Neural cell (in vitro differentiated cells): ENCODE data around the gene GRAMD4.

Source experiments
- CTCF ChIP-seq: fragments of 450-650 bp; IDR thresholded peaks from 2 replicates; pipeline ENCODE4 v1.5.1; 2014; ENCODE audit warnings: antibody characterized with exemption, mild to moderate bottlenecking, moderate library complexity; ENCODE audit not compliant: poor library complexity, severe bottlenecking
- EZH2 ChIP-seq: fragments of 200-600, 300-800 bp; shearing (Covaris generic), sonication (generic); IDR thresholded peaks from 2 replicates; pipeline ENCODE4 v1.6.1; 2014; ENCODE audit warnings: antibody characterized with exemption, low read length, borderline replicate concordance, mild to moderate bottlenecking; ENCODE audit not compliant: insufficient read depth, poor library complexity, severe bottlenecking
- POLR2AphosphoS5 ChIP-seq: IDR thresholded peaks from 2 replicates; pipeline ENCODE4 v1.6.1; 2012
- RAD21 ChIP-seq: fragments of 450-650 bp; conservative IDR thresholded peaks from 2 replicates; pipeline ENCODE4 v1.6.1; 2014; ENCODE audit warnings: antibody characterized with exemption, mild to moderate bottlenecking, moderate library complexity
- REST ChIP-seq: IDR thresholded peaks from 2 replicates; pipeline ENCODE4 v1.6.1; 2012; ENCODE audit warnings: borderline replicate concordance
- SMC3 ChIP-seq: fragments of 450-650 bp; conservative IDR thresholded peaks from 2 replicates; pipeline ENCODE4 v1.6.1; 2014; ENCODE audit warnings: antibody characterized with exemption, mild to moderate bottlenecking, moderate library complexity; ENCODE audit not compliant: poor library complexity
- TAF1 ChIP-seq: IDR thresholded peaks from 2 replicates; pipeline ENCODE4 v1.6.1; 2012; ENCODE audit warnings: low read depth

GRCh38 chr22:46688949-46689348 lies 68.8 kb downstream of the GRAMD4 start:
- TF ChIP-seq CTCF (no peak), TAF1 (no peak), SMC3 (no peak), EZH2 (no peak), RAD21 (no peak), POLR2AphosphoS5 (no peak), REST (no peak)
